OCI-LY3 (cell line): Measurements from ENCODE around the gene TTC7B.

Experiments
- H2AFZ ChIP-seq: fragments of 200-600, 300-600 bp; shearing (Covaris generic); 2 replicates; pipeline ENCODE4 v1.6.0; 2014; ENCODE audit warnings: antibody characterized with exemption, low read depth, low read length
- H3K27ac ChIP-seq: fragments of 200-600, 300-600 bp; sonication (generic); 2 replicates; pipeline ENCODE4 v1.5.1; 2014; ENCODE audit warnings: mild to moderate bottlenecking, low read length, moderate library complexity, mixed read lengths
- H3K27me3 ChIP-seq: fragments of 200-600, 300-600 bp; sonication (generic); 2 replicates; pipeline ENCODE4 v1.6.1; 2014; ENCODE audit warnings: low read depth, low read length, mixed read lengths
- H3K36me3 ChIP-seq: fragments of 200-600, 300-600 bp; sonication (generic); replicated peaks from 2 replicates; pipeline ENCODE3; 2014; ENCODE audit warnings: low read depth, low read length, mixed read lengths
- H3K4me1 ChIP-seq: fragments of 300-600, 200-600 bp; sonication (generic); 2 replicates; pipeline ENCODE4 v1.6.1; 2014; ENCODE audit warnings: low read length, mixed read lengths
- H3K4me2 ChIP-seq: fragments of 200-600, 300-600 bp; sonication (generic); 2 replicates; pipeline ENCODE4 v1.6.1; 2014; ENCODE audit warnings: low read length, mixed read lengths
- H3K4me3 ChIP-seq: fragments of 300-600, 200-600 bp; sonication (generic); 2 replicates; pipeline ENCODE4 v1.5.1; 2014; ENCODE audit warnings: antibody characterized with exemption, mild to moderate bottlenecking, low read length, moderate library complexity
- H3K79me2 ChIP-seq: fragments of 300-600, 200-600 bp; shearing (Covaris generic); 2 replicates; pipeline ENCODE4 v1.6.1; 2014; ENCODE audit warnings: mild to moderate bottlenecking, low read length, mixed read lengths
- H3K9ac ChIP-seq: fragments of 300-600, 200-600 bp; shearing (Covaris generic); 2 replicates; pipeline ENCODE4 v1.6.0; 2014; ENCODE audit warnings: mild to moderate bottlenecking, low read length, moderate library complexity
- H3K9me3 ChIP-seq: fragments of 200-600, 300-600 bp; shearing (Covaris generic); 2 replicates; pipeline ENCODE4 v1.6.1; 2014; ENCODE audit warnings: low read length, mixed read lengths; ENCODE audit not compliant: insufficient read depth
- H4K20me1 ChIP-seq: fragments of 200-600, 300-600 bp; sonication (generic); 2 replicates; pipeline ENCODE4 v1.6.1; 2016; ENCODE audit warnings: low read length, mixed read lengths; ENCODE audit not compliant: insufficient read depth
- EZH2phosphoT487 ChIP-seq: fragments of 200-600 bp; shearing (Covaris generic); IDR thresholded peaks from 2 replicates; pipeline ENCODE4 v1.6.1; 2018; ENCODE audit warnings: antibody characterized with exemption, mixed run types, low read depth
- TF ChIP-seq, protein P1 (sequence below): fragments of 200-600, 300-600 bp; sonication (generic); IDR thresholded peaks from 2 replicates; pipeline ENCODE4 v1.5.1; 2014; ENCODE audit warnings: antibody characterized with exemption, low read length, low read depth

TTC7B gene

DNA sequence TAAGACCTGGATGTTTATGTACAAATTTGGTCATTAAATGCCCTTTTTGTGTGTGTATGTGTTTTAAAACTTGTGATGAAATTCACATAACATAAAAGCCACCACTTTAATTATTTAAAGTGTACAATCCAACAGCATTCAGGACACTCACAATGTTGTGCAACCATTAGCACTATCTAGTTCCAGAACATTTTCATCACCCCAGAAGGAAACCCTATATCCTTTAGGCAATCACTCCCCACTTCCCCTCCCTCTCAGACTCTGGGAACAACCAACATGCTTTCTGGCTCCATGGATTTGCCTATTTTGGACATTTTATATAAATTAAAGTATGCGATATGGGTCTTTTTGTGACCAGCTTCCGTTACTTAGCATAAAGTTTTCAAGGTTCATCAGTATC is 124.6 kb downstream of the TTC7B start:
- no peaks in the 10 kb centered on the region for H3K79me2 ChIP-seq
- no peak overlapping the region for H2AFZ ChIP-seq
- no peak overlapping the region for H3K4me3 ChIP-seq
- H3K36me3 ChIP-seq, result no peaks in the 10 kb centered on the region
- H3K27me3 ChIP-seq, result no peaks in the 10 kb centered on the region
- no peak overlapping the region for H3K9ac ChIP-seq
- TF ChIP-seq EZH2phosphoT487, result no peak
- TF ChIP-seq, protein P1, sequence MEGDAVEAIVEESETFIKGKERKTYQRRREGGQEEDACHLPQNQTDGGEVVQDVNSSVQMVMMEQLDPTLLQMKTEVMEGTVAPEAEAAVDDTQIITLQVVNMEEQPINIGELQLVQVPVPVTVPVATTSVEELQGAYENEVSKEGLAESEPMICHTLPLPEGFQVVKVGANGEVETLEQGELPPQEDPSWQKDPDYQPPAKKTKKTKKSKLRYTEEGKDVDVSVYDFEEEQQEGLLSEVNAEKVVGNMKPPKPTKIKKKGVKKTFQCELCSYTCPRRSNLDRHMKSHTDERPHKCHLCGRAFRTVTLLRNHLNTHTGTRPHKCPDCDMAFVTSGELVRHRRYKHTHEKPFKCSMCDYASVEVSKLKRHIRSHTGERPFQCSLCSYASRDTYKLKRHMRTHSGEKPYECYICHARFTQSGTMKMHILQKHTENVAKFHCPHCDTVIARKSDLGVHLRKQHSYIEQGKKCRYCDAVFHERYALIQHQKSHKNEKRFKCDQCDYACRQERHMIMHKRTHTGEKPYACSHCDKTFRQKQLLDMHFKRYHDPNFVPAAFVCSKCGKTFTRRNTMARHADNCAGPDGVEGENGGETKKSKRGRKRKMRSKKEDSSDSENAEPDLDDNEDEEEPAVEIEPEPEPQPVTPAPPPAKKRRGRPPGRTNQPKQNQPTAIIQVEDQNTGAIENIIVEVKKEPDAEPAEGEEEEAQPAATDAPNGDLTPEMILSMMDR, result no peak
- no peak overlapping the region for H3K27ac ChIP-seq
- no peaks in the 10 kb centered on the region for H4K20me1 ChIP-seq
- H3K4me2 ChIP-seq, result no peak overlapping the region
- no peaks in the 10 kb centered on the region for H3K4me1 ChIP-seq
- H3K9me3 ChIP-seq, result no peaks in the 10 kb centered on the region

DNA sequence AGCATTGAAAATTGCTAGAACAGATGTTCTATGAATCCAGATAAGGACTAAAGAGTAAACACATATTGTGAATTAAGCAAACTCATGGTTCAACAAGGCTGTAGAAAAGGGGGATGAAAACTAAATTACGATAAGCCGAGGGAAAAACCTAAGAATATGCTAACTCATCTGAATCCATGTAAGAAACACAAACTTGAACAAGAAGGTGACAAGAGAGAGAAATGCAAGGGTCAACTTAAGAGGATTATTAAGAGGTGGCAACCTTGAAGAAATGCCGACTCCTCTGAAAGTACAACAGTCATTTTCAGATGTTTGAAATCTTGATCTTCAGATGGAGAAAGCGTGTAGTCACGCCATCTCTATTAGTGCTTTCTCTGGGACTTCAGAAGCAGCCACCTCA is 128.6 kb downstream of the TTC7B start:
- Histone ChIP-seq H3K79me2 (no peaks in the 10 kb centered on the region), H3K27ac (no peak overlapping the region), H3K9me3 (no peaks in the 10 kb centered on the region), H3K27me3 (no peaks in the 10 kb centered on the region), H2AFZ (no peak overlapping the region), H3K4me2 (no peak overlapping the region), H4K20me1 (no peaks in the 10 kb centered on the region), H3K4me1 (no peaks in the 10 kb centered on the region), H3K4me3 (no peak overlapping the region), H3K9ac (no peak overlapping the region), H3K36me3 (no peaks in the 10 kb centered on the region)
- TF ChIP-seq EZH2phosphoT487, result no peak
- TF ChIP-seq, protein P1, result no peak

DNA sequence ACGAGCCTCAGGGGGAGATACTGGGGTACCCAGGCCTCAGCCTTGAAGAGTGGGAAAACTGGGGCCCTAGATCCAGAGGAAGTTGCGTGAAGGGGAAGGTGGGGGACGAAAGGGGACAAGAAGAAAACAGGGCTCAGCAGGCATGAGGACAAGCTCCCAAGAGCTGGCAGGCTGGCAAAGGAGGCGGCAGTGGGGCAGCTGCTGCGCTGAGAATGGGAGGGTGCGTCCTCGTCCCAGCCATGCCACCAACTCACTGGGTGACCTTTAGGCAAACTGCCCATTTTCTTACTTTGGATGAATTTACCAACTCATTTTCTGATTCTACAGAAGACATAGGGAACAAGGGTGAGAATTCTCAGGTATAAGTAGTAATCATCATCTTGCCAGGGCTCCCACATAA is 133.6 kb downstream of the TTC7B start:
- Histone ChIP-seq H3K79me2 (no peaks in the 10 kb centered on the region), H3K27ac (no peak overlapping the region), H3K9me3 (no peaks in the 10 kb centered on the region), H3K9ac (no peak overlapping the region), H3K27me3 (no peaks in the 10 kb centered on the region), H3K36me3 (no peaks in the 10 kb centered on the region), H3K4me3 (no peak overlapping the region), H2AFZ (no peak overlapping the region), H3K4me1 (no peaks in the 10 kb centered on the region), H3K4me2 (no peak overlapping the region), H4K20me1 (no peaks in the 10 kb centered on the region)
- no peak for TF ChIP-seq EZH2phosphoT487
- TF ChIP-seq, protein P1, result no peak

DNA sequence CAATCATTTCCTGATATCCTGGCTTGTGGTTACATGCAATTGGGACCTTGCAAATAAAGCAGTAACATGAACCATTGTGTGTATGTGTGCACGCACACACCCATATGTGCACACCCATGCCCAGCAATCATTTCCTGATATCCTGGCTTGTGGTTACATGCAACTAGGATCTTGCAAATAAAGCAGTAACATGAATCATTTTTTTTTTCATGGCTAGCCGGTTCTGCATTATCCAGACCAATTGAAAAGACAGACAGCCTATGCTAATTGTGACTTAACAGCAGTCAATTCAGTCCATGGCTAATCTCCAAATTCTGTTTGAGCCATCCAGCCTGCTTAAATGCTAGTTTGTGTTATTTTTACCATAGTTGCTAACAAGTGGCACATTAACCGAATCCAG is 134.3 kb downstream of the TTC7B start:
- Histone ChIP-seq H3K36me3 (no peaks in the 10 kb centered on the region), H3K27ac (no peak overlapping the region), H2AFZ (no peak overlapping the region), H3K9ac (no peak overlapping the region), H3K27me3 (no peaks in the 10 kb centered on the region), H3K4me1 (no peaks in the 10 kb centered on the region), H3K9me3 (no peaks in the 10 kb centered on the region), H4K20me1 (no peaks in the 10 kb centered on the region), H3K4me2 (no peak overlapping the region), H3K79me2 (no peaks in the 10 kb centered on the region), H3K4me3 (no peak overlapping the region)
- no peak for TF ChIP-seq EZH2phosphoT487
- TF ChIP-seq, protein P1, result no peak
